Endodermal cell (in vitro differentiated cells): Measurements from ENCODE around the gene TCIRG1. TPM values are rescaled to one million over a fixed set of nuclear protein-coding genes. Genes with fewer than 3 reads are reported as not detected.

Experiments used
- DNase-seq: peaks from one replicate; pipeline ENCODE4 v3.0.0-alpha.2; 2017
- H3K27ac ChIP-seq: 2 replicates; pipeline ENCODE4 v1.5.1; 2013; ENCODE audit warnings: mild to moderate bottlenecking, low read depth, low read length, moderate library complexity
- H3K27me3 ChIP-seq: 2 replicates; pipeline ENCODE4 v1.6.1; 2013; ENCODE audit warnings: mild to moderate bottlenecking, low read length, moderate library complexity; ENCODE audit not compliant: insufficient read depth, control insufficient read depth, poor library complexity, severe bottlenecking
- H3K36me3 ChIP-seq: 2 replicates; pipeline ENCODE4 v1.7.0; 2013; ENCODE audit warnings: mild to moderate bottlenecking, low read length, moderate library complexity; ENCODE audit not compliant: control insufficient read depth, insufficient read depth
- H3K4me1 ChIP-seq: one replicate; pipeline ENCODE4 v1.7.0; 2013; ENCODE audit warnings: low read length; ENCODE audit not compliant: control insufficient read depth, insufficient read depth
- H3K4me3 ChIP-seq: 2 replicates; pipeline ENCODE4 v1.5.1; 2013; ENCODE audit warnings: mild to moderate bottlenecking, low read length, moderate library complexity
- H3K9ac ChIP-seq: 2 replicates; pipeline ENCODE4 v1.6.1; 2013; ENCODE audit warnings: mild to moderate bottlenecking, low read length, moderate library complexity; ENCODE audit not compliant: poor library complexity, severe bottlenecking; ENCODE audit errors: extremely low read depth
- H3K9me3 ChIP-seq: 2 replicates; pipeline ENCODE4 v1.6.1; 2013; ENCODE audit warnings: mild to moderate bottlenecking, low read length, moderate library complexity; ENCODE audit not compliant: control insufficient read depth
- H3K27ac Mint-ChIP-seq: 2 replicates; pipeline ENCODE4 v1.8.0; 2020; ENCODE audit warnings: mixed read lengths
- H3K27me3 Mint-ChIP-seq: 2 replicates; pipeline ENCODE4 v1.8.0; 2021; ENCODE audit warnings: mild to moderate bottlenecking, mixed read lengths; ENCODE audit not compliant: insufficient read depth
- H3K36me3 Mint-ChIP-seq: 2 replicates; pipeline ENCODE4 v1.8.0; 2020; ENCODE audit warnings: low read depth, mixed read lengths
- H3K4me1 Mint-ChIP-seq: 2 replicates; pipeline ENCODE4 v1.8.0; 2020; ENCODE audit warnings: mixed read lengths
- H3K4me3 Mint-ChIP-seq: 2 replicates; pipeline ENCODE4 v1.8.0; 2020; ENCODE audit warnings: mild to moderate bottlenecking, moderate library complexity, mixed read lengths
- H3K9me3 Mint-ChIP-seq: 2 replicates; pipeline ENCODE4 v1.8.0; 2020; ENCODE audit warnings: mild to moderate bottlenecking, mixed read lengths
- CTCF ChIP-seq: fragments of 200-600 bp; sonication (generic); conservative IDR thresholded peaks from 2 replicates; pipeline ENCODE4 v1.5.0; 2021; ENCODE audit warnings: antibody characterized with exemption, mild to moderate bottlenecking
- WGBS, 2 experiments: methylation state at CpG; one replicate each; pipeline versions ENCODE4 v1.1.5 to v1.1.7; 2013; ENCODE audit warnings: missing lambda C conversion rate in 2 of 2, mixed read lengths in 1 of 2; ENCODE audit not compliant: insufficient coverage in 1 of 2, insufficient read length in 1 of 2; 5-methylcytosine and 5-hydroxymethylcytosine counted together
- total RNA-seq, 2 donors: library from RNA; stranded (reverse); fragmentation: NEBNext Ultra II Directional in 1 of 2; extraction: Animal tissue kit (Norgen Biotek cat#: 25700) in 1 of 2; gene quantifications; 2 replicates in 1 of 2; 3 replicates in 1 of 2; pipeline ENCODE4 v1.2.1, GENCODE V29; 2021

Gene TCIRG1
- total RNA-seq, 2 donors from 2014 or later = 61.6 to 70.4 TPM

- Mint-ChIP-seq H3K9me3 (no peaks in the 10 kb centered on the region), H3K36me3 (peaks cover 13% of the 10 kb centered on the region), H3K4me1 (peaks cover 3% of the 10 kb centered on the region), H3K27ac (no peak overlapping the region), H3K27me3 (no peaks in the 10 kb centered on the region), H3K4me3 (no peak overlapping the region)
- no peak for TF ChIP-seq CTCF
- H3K4me1 ChIP-seq = peaks cover 9% of the 10 kb centered on the region
- H3K27me3 ChIP-seq = no peaks in the 10 kb centered on the region
- WGBS, 2 experiments = 93 to 94% methylated on average over 19 to 20 of the region's 20 CpGs
- DNase-seq = no peak
- peak overlapping the region; percentile 24 for H3K27ac ChIP-seq
- H3K9me3 ChIP-seq = no peaks in the 10 kb centered on the region
- peaks cover 18% of the 10 kb centered on the region for H3K36me3 ChIP-seq
- no peak overlapping the region for H3K4me3 ChIP-seq
- no peak overlapping the region for H3K9ac ChIP-seq
Measured at GRCh38 chr11:68037411-68038225, 1.2 kb upstream of the TCIRG1 start.

GRCh38 chr11:68038226-68038717, 553 bp upstream of the TCIRG1 start:
- Mint-ChIP-seq H3K9me3 (no peaks in the 10 kb centered on the region), H3K27me3 (no peaks in the 10 kb centered on the region), H3K27ac (peak overlapping the region; percentile 74), H3K4me1 (peaks cover 3% of the 10 kb centered on the region), H3K4me3 (peak overlapping the region; percentile 52), H3K36me3 (peaks cover 13% of the 10 kb centered on the region)
- 60 to 84% methylated on average over 4 to 13 of the region's 13 CpGs for WGBS, 2 experiments
- no peak for TF ChIP-seq CTCF
- Histone ChIP-seq H3K36me3 (peaks cover 12% of the 10 kb centered on the region), H3K27me3 (no peaks in the 10 kb centered on the region), H3K4me1 (peaks cover 9% of the 10 kb centered on the region), H3K4me3 (peak overlapping the region; percentile 71), H3K9me3 (no peaks in the 10 kb centered on the region), H3K27ac (peak overlapping the region; percentile 16), H3K9ac (no peak overlapping the region)
- peak; percentile 66 for DNase-seq

- Histone ChIP-seq H3K36me3 (no peaks in the 10 kb centered on the region), H3K9me3 (no peaks in the 10 kb centered on the region), H3K27ac (no peak overlapping the region), H3K27me3 (no peaks in the 10 kb centered on the region), H3K9ac (peak overlapping the region; percentile 1), H3K4me1 (peaks cover 9% of the 10 kb centered on the region), H3K4me3 (peak overlapping the region; percentile 71)
- H3K36me3 Mint-ChIP-seq = peaks cover under 1% of the 10 kb centered on the region
- DNase-seq = peak; percentile 61
- no peak for TF ChIP-seq CTCF
- H3K4me1 Mint-ChIP-seq = peaks cover 3% of the 10 kb centered on the region
- peak overlapping the region; percentile 52 for H3K4me3 Mint-ChIP-seq
- H3K9me3 Mint-ChIP-seq = no peaks in the 10 kb centered on the region
- no peaks in the 10 kb centered on the region for H3K27me3 Mint-ChIP-seq
- 88% methylated on average over 10 of the region's 10 CpGs; no CpG with 5 or more reads in 1 of the 2 experiments for WGBS, 2 experiments
- H3K27ac Mint-ChIP-seq = peak overlapping the region; percentile 61
Measured at GRCh38 chr11:68039526-68040086, 781 bp downstream of the TCIRG1 start.
